ENCODE measurements around the gene RALB.

DNA sequence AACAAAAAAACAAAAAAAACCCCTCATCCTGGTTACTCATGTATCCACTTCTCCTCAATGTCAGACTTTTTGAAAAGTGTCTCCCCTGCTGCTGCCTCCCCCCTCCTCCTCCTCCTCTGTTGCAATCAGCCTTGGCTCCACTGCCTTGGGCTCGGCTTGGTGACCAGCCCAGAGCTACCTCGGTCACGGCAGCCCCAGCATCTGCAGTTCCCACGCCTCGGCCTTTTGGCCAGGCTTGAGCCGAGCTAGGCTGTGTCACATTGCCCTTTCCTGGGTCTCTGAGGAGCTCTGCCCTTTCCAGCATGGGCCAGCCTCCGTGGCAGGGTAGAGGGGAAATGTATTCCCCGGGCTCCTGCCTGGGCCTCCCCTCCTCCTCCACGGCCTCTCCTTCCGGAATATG, 70.6 kb downstream of the RALB start:
- no peak for TF ChIP-seq CTCF (conservative IDR thresholded peaks at IDR 0.05; ENCODE audit: low read depth, low read length)
- TF ChIP-seq POLR2A (IDR thresholded peaks at IDR 0.05; ENCODE audit: low read depth, low read length): no peak
- TF ChIP-seq RAD21 (IDR thresholded peaks at IDR 0.05; ENCODE audit: low read length): no peak
- TF ChIP-seq RCOR1 (IDR thresholded peaks at IDR 0.05; ENCODE audit: insufficient replicate concordance, low read length): no peak
- peak; percentile 82 for TF ChIP-seq CEBPB (IDR thresholded peaks at IDR 0.05; ENCODE audit: low read depth, low read length)
- TF ChIP-seq MXI1 (IDR thresholded peaks at IDR 0.05; ENCODE audit: borderline replicate concordance, low read depth, low read length): no peak
- no peak for TF ChIP-seq CHD1 (IDR thresholded peaks at IDR 0.05; ENCODE audit: low read depth, low read length)
- TF ChIP-seq, protein P1, sequence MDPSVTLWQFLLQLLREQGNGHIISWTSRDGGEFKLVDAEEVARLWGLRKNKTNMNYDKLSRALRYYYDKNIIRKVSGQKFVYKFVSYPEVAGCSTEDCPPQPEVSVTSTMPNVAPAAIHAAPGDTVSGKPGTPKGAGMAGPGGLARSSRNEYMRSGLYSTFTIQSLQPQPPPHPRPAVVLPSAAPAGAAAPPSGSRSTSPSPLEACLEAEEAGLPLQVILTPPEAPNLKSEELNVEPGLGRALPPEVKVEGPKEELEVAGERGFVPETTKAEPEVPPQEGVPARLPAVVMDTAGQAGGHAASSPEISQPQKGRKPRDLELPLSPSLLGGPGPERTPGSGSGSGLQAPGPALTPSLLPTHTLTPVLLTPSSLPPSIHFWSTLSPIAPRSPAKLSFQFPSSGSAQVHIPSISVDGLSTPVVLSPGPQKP (IDR thresholded peaks at IDR 0.05; ENCODE audit: borderline replicate concordance, low read depth, low read length): no peak
- no peak for TF ChIP-seq RFX5 (IDR thresholded peaks at IDR 0.05; ENCODE audit: low read depth, low read length)
